ENCODE results near the gene MELK.

DNA sequence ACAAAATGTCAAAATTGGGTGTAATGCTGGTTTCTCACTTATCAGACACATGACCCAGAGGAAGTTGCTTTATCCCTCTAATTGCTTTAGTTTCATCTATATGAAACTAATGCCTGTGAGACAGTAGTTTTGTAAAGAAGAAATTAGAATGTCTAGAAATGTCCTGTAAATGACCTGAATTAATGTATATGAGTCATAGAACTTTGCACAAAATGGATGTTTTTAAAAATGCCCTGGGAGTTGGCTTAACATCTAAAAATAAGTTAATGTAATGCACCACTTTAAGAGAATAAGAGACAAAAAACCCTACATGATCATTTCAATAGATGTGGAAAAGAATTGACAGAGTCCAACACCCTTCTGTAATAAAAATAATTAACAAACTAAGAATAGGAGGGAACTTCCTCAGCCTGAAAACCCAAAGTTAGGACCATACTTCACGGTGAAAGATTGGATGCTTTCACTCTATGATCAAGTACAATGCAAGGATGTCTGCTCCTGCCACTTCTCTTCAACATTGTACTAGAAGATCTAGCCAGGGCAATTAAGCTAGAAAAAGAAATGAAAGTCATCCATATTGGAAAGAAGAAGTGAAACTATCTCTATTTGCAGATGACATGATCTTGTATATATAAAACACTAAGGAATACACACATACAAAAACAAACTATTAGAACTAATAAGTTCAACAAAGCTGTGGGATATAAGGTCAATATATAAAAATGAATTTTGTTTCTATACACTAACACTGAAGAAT is 117.9 kb downstream of the MELK start:
- TF ChIP-seq POLR2AphosphoS5 (IDR thresholded peaks at IDR 0.05): no peak
- TF ChIP-seq POLR2A (IDR thresholded peaks at IDR 0.05): no peak

All from prostate gland (tissue), 1 donor.